ENCODE results near the gene OR6Q1. TPM values are rescaled to one million over a fixed set of nuclear protein-coding genes. Genes with fewer than 3 reads are reported as not detected.

The OR6Q1 gene
- total RNA-seq, 1 experiment from 2014 or later: not detected

DNA sequence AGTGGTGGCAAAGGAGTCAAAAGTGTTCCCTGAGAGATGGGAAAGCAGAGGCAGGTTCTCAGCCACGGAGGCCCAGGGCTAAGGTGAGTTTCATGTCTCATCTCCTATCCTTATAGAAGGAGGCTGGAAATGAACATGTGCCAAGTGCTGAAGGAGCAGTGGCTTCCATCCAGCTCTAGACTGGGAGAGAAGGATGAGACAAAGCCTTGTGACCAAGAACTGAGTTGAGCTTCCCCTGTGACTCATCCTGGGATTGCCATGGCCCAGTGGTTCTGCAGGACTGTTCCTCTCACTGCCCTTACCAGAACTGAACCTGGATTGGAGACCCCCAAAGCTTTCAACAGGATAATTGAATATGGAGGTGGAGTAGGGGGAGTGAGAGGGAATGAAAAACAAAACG is 23.8 kb upstream of the OR6Q1 start:
- intact Hi-C loops (cut with micrococcal nuclease; ENCODE audit: unreplicated experiment): no loop called here
- Histone ChIP-seq H3K9me3 (ENCODE audit: control insufficient read depth, insufficient read depth, low read depth, low read length) (no peaks in the 10 kb centered on the region), H3K27ac (ENCODE audit: low read length) (no peak overlapping the region), H3K4me1 (ENCODE audit: control insufficient read depth, insufficient read depth, low read length) (no peaks in the 10 kb centered on the region), H3K36me3 (ENCODE audit: control insufficient read depth, insufficient read depth, low read length) (no peaks in the 10 kb centered on the region), H3K27me3 (ENCODE audit: control insufficient read depth, insufficient read depth, low read length) (no peaks in the 10 kb centered on the region), H3K4me3 (ENCODE audit: low read depth in 2 of 2, low read length in 2 of 2) (no peak overlapping the region)
- no peak for TF ChIP-seq POLR2AphosphoS5 (IDR thresholded peaks at IDR 0.05; ENCODE audit: low read depth, low read length)
- TF ChIP-seq, protein P1, sequence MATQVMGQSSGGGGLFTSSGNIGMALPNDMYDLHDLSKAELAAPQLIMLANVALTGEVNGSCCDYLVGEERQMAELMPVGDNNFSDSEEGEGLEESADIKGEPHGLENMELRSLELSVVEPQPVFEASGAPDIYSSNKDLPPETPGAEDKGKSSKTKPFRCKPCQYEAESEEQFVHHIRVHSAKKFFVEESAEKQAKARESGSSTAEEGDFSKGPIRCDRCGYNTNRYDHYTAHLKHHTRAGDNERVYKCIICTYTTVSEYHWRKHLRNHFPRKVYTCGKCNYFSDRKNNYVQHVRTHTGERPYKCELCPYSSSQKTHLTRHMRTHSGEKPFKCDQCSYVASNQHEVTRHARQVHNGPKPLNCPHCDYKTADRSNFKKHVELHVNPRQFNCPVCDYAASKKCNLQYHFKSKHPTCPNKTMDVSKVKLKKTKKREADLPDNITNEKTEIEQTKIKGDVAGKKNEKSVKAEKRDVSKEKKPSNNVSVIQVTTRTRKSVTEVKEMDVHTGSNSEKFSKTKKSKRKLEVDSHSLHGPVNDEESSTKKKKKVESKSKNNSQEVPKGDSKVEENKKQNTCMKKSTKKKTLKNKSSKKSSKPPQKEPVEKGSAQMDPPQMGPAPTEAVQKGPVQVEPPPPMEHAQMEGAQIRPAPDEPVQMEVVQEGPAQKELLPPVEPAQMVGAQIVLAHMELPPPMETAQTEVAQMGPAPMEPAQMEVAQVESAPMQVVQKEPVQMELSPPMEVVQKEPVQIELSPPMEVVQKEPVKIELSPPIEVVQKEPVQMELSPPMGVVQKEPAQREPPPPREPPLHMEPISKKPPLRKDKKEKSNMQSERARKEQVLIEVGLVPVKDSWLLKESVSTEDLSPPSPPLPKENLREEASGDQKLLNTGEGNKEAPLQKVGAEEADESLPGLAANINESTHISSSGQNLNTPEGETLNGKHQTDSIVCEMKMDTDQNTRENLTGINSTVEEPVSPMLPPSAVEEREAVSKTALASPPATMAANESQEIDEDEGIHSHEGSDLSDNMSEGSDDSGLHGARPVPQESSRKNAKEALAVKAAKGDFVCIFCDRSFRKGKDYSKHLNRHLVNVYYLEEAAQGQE (IDR thresholded peaks at IDR 0.05; ENCODE audit: insufficient read depth in 1 of 2, low read depth in 2 of 2, low read length in 1 of 2): no peak
- TF ChIP-seq, protein P2, sequence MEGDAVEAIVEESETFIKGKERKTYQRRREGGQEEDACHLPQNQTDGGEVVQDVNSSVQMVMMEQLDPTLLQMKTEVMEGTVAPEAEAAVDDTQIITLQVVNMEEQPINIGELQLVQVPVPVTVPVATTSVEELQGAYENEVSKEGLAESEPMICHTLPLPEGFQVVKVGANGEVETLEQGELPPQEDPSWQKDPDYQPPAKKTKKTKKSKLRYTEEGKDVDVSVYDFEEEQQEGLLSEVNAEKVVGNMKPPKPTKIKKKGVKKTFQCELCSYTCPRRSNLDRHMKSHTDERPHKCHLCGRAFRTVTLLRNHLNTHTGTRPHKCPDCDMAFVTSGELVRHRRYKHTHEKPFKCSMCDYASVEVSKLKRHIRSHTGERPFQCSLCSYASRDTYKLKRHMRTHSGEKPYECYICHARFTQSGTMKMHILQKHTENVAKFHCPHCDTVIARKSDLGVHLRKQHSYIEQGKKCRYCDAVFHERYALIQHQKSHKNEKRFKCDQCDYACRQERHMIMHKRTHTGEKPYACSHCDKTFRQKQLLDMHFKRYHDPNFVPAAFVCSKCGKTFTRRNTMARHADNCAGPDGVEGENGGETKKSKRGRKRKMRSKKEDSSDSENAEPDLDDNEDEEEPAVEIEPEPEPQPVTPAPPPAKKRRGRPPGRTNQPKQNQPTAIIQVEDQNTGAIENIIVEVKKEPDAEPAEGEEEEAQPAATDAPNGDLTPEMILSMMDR (IDR thresholded peaks at IDR 0.05): no peak
- TF ChIP-seq SIN3A (IDR thresholded peaks at IDR 0.05; ENCODE audit: borderline replicate concordance, insufficient read depth, low read depth, low read length): no peak
- TF ChIP-seq TCF7L2 (IDR thresholded peaks at IDR 0.05; ENCODE audit: low read depth, low read length): no peak
- no peak for ATAC-seq
- no TSS peak for BruUV-seq (replicated peaks)
- DNase-seq (ENCODE audit: low read depth, low spot score): peak; percentile 7
- ChIA-PET CTCF (no interaction called here), POLR2A (no interaction called here)
- in situ Hi-C loops (cut with HindIII; ENCODE audit: low pct_unique_long_range_greater_than_20kb, low sequenced_read_pairs): no loop called here

DNA sequence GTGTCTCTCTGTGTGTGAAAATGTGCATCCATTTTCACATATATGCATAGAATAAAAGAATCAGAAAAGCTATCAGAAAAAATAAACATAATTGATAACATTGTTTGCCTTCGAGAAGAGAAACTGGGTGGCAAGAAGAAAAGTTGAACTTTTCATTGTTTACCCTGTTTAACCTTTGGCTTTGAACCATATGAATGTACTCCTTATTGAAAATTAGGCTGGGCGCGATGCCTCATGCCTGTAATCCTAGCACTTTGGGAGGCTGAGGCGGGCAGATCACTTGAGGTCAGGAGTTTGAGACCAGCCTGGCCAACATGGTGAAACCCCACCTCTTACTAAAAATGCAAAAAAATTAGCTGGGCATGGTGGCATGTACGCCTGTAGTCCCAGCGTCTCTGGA is 19.0 kb upstream of the OR6Q1 start:
- no peak overlapping the region for H3K4me3 ChIP-seq (ENCODE audit: low read depth in 2 of 2, low read length in 2 of 2)
- BruUV-seq (replicated peaks): no TSS peak
- DNase-seq (ENCODE audit: low read depth, low spot score) (no peak), ATAC-seq (no peak)
- H3K9me3 ChIP-seq (ENCODE audit: control insufficient read depth, insufficient read depth, low read depth, low read length): no peaks in the 10 kb centered on the region
- in situ Hi-C loops (cut with HindIII; ENCODE audit: low pct_unique_long_range_greater_than_20kb, low sequenced_read_pairs): no loop called here
- no peaks in the 10 kb centered on the region for H3K27me3 ChIP-seq (ENCODE audit: control insufficient read depth, insufficient read depth, low read length)
- no peak overlapping the region for H3K27ac ChIP-seq (ENCODE audit: low read length)
- H3K36me3 ChIP-seq (ENCODE audit: control insufficient read depth, insufficient read depth, low read length): no peaks in the 10 kb centered on the region
- TF ChIP-seq, protein P2 (IDR thresholded peaks at IDR 0.05): no peak
- TF ChIP-seq POLR2AphosphoS5 (IDR thresholded peaks at IDR 0.05; ENCODE audit: low read depth, low read length) (no peak), TCF7L2 (IDR thresholded peaks at IDR 0.05; ENCODE audit: low read depth, low read length) (no peak), SIN3A (IDR thresholded peaks at IDR 0.05; ENCODE audit: borderline replicate concordance, insufficient read depth, low read depth, low read length) (no peak)
- TF ChIP-seq, protein P1 (IDR thresholded peaks at IDR 0.05; ENCODE audit: insufficient read depth in 1 of 2, low read depth in 2 of 2, low read length in 1 of 2): no peak
- CTCF ChIA-PET: no interaction called here
- POLR2A ChIA-PET: no interaction called here
- no peaks in the 10 kb centered on the region for H3K4me1 ChIP-seq (ENCODE audit: control insufficient read depth, insufficient read depth, low read length)
- intact Hi-C loops (cut with micrococcal nuclease; ENCODE audit: unreplicated experiment): no loop called here

Data from Panc1 (cell line).